HG03135 (cell line): ENCODE results near the gene EDEM3.
"Not testable (repeated sequence)": the region's sequence is repeated elsewhere in the genome, so short reads cannot be mapped to it uniquely, and the experiment has no call there.

Experiments used
- ATAC-seq: cut with Tn5 transposase; IDR thresholded peaks from one replicate; pipeline ENCODE4 v1.9.1; 2021; ENCODE audit warnings: mild to moderate bottlenecking, moderate library complexity; ENCODE audit not compliant: unreplicated experiment

EDEM3 gene

GRCh38 chr1:184754476-184755225 is at the start of gene EDEM3:
EDEM3 (minus strand) TSS chr1:184754858; CDS start chr1:184754646, 212 bp downstream.
- peak; percentile 95 for ATAC-seq

GRCh38 chr1:184804220-184804619 is 49.6 kb upstream of the EDEM3 start:
- no peak for ATAC-seq

GRCh38 chr1:184803180-184803492 is 48.5 kb upstream of the EDEM3 start:
- no peak for ATAC-seq

- ATAC-seq = no peak
These were observed 47.9 kb upstream of the EDEM3 start for GRCh38 chr1:184802354-184803179.

- no peak for ATAC-seq
These were observed 46.8 kb upstream of the EDEM3 start for GRCh38 chr1:184801503-184801902.

GRCh38 chr1:184800876-184801275 is 46.2 kb upstream of the EDEM3 start:
- ATAC-seq = no peak

GRCh38 chr1:184793967-184794366 is 39.3 kb upstream of the EDEM3 start:
- no peak for ATAC-seq

GRCh38 chr1:184792450-184792969 is 37.9 kb upstream of the EDEM3 start:
- no peak for ATAC-seq

- ATAC-seq = no peak
These were observed 36.9 kb upstream of the EDEM3 start for GRCh38 chr1:184791550-184791900.

- no peak for ATAC-seq
These were observed 36.2 kb upstream of the EDEM3 start for GRCh38 chr1:184790642-184791549.

GRCh38 chr1:184789884-184790283 is 35.2 kb upstream of the EDEM3 start:
- no peak for ATAC-seq

- no peak for ATAC-seq
These were observed 34.3 kb upstream of the EDEM3 start for GRCh38 chr1:184788970-184789369.

- no peak for ATAC-seq
These were observed 30.9 kb upstream of the EDEM3 start for GRCh38 chr1:184785529-184785928.

GRCh38 chr1:184783723-184784122 is 29.1 kb upstream of the EDEM3 start:
- not testable (repeated sequence) for ATAC-seq

GRCh38 chr1:184781941-184782340 is 27.3 kb upstream of the EDEM3 start:
- ATAC-seq = no peak

GRCh38 chr1:184775885-184776284 is 21.2 kb upstream of the EDEM3 start:
- no peak for ATAC-seq

- no peak for ATAC-seq
These were observed 20.7 kb upstream of the EDEM3 start for GRCh38 chr1:184775329-184775728.

GRCh38 chr1:184773762-184774320 is 19.2 kb upstream of the EDEM3 start:
- ATAC-seq = no peak

- no peak for ATAC-seq
These were observed 16.6 kb upstream of the EDEM3 start for GRCh38 chr1:184771190-184771691.

- no peak for ATAC-seq
These were observed 15.7 kb upstream of the EDEM3 start for GRCh38 chr1:184770181-184770979.
